Adrenal gland (tissue), 5 donors: ENCODE data around the gene ITGA3.

Experiments used
- CTCF ChIP-seq, 6 experiments: fragments of 450-650 bp in 4 of 6; fragments of 200-600 bp in 2 of 6; sonication (generic) in 1 of 6; IDR thresholded peaks; 1 replicate in 5 of 6; 2 replicates in 1 of 6; pipeline versions ENCODE4 v1.5.1 to v1.8.0; 2016 to 2021; ENCODE audit warnings: antibody characterized with exemption in 6 of 6, mild to moderate bottlenecking in 2 of 6, moderate library complexity in 1 of 6
- POLR2A ChIP-seq, 2 donors: fragments of 450-650 bp; IDR thresholded peaks; one replicate each; pipeline ENCODE4 v1.6.1; 2017; ENCODE audit warnings: antibody characterized with exemption in 2 of 2, mild to moderate bottlenecking in 2 of 2, moderate library complexity in 1 of 2
- donor health status: DM: no; HTN: no; CAD: no.

DNA sequence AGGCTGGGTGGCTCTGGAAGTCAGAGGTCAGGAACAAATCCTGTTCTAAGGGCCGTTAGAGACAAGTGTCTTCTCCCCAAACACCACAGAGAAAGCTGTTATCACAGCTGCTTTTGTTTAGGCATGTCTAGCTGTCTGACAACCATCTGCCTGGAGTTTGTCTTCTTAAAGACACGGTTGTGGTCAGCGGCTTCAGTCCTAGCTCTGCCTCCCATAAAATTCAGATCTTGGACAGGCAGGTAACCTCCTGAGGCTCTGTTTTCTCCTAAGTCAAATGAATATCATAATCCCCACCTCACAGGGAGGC is 2.3 kb upstream of the ITGA3 start:
- TF ChIP-seq CTCF (IDR thresholded peaks at IDR 0.05), result no peak
- TF ChIP-seq POLR2A (IDR thresholded peaks at IDR 0.05), result no peak
